Left renal cortex interstitium (tissue), 4 donors: Measurements from ENCODE around the gene ASCC2. TPM values are rescaled to one million over a fixed set of nuclear protein-coding genes. Genes with fewer than 3 reads are reported as not detected.
"Not testable (repeated sequence)": the region's sequence is repeated elsewhere in the genome, so short reads cannot be mapped to it uniquely, and the experiment has no call there.

Experiments used
- DNase-seq, 4 donors: peaks; one replicate each; pipeline ENCODE4 v3.0.0-alpha.2; 2013; ENCODE audit warnings: low read depth in 4 of 4, low spot score in 2 of 4, missing footprints in 1 of 4
- polyA plus RNA-seq, 4 donors: library from polyadenylated mRNA; unstranded; fragments of 120-200 nt; gene quantifications; one replicate each; pipeline ENCODE4 v1.2.1, GENCODE V29; 2013; ENCODE audit not compliant: insufficient read length in 4 of 4

Gene ASCC2
- polyA plus RNA-seq, 4 donors: 37.9 to 59.8 (median 51.0) TPM

- no peak for DNase-seq
Observed at GRCh38 chr22:29758068-29758622, 79.9 kb downstream of the ASCC2 start.

DNA sequence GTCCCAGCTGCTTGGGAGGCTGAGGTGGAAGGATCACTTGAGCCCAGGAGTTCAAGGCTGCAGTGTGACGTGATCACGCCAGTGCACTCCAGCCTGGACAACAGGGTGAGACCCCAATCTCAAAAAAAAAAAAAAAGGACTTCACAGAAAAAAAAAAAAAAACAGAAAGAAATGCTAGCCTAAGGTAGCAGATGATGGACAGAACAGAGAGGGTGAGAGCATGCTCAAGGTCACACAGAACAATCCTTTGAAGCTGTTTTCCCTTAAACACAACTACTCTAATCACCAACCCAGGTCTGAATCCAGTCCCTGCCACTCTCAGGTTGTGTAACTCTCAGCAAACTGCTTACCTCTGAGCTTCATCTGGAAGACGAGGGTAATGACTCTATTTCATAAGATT lies 81.0 kb downstream of the ASCC2 start:
- no peak for DNase-seq

GRCh38 chr22:29756341-29756740 lies 81.7 kb downstream of the ASCC2 start:
- no peak for DNase-seq

DNA sequence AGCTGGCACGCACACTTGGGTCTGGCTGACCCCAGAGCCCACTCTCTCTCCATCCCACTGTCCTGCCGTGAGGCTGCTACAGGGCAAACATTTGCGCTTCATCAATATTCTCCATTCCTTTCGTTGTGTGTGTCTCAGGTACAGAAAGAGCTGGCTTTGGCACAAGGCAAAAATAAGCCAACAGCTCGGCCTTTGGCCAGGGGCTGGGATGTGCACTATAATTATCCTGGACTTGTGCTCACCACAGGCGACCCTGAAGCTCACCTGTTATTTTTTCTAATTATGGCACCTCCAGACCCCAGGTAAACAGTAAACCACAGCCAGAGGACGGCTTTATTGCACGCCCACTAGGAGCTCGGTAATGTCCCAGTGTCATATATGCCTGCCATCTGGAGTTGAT lies 82.2 kb downstream of the ASCC2 start:
- no peak for DNase-seq

DNA sequence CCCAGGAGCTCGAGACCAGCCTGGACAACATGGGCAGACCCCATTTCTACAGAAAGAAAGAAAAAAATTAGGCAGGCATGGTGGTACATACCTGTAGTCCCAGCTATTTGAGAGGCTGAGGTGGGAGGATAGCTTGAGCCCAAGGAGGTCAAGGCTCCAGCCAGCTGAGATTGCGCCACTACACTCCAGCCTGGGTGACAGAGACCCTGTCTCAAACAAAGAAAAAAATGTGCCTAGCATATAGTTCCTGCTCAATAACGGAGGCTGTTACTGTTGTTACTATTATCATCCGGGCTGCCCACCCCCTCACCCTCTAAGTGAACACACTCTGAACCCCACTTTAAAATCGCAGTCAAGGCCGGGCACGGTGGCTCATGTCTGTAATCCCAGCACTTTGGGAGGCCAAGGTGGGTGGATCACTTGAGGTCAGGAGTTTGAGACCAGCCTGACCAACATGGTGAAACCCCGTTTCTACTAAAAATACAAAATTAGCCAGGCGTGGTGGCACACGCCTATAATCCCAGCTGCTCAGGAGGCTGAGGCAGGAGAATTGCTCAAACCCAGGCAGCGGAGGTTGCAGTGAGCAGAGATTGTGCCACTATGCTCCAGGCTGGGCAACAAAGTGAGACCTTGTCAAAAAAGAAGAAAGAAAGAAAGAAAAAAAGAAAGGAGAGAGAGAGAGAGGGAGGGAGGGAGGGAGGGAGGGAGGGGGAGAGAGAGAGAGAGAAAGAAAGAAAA lies 83.2 kb downstream of the ASCC2 start:
- not testable (repeated sequence) for DNase-seq

DNA sequence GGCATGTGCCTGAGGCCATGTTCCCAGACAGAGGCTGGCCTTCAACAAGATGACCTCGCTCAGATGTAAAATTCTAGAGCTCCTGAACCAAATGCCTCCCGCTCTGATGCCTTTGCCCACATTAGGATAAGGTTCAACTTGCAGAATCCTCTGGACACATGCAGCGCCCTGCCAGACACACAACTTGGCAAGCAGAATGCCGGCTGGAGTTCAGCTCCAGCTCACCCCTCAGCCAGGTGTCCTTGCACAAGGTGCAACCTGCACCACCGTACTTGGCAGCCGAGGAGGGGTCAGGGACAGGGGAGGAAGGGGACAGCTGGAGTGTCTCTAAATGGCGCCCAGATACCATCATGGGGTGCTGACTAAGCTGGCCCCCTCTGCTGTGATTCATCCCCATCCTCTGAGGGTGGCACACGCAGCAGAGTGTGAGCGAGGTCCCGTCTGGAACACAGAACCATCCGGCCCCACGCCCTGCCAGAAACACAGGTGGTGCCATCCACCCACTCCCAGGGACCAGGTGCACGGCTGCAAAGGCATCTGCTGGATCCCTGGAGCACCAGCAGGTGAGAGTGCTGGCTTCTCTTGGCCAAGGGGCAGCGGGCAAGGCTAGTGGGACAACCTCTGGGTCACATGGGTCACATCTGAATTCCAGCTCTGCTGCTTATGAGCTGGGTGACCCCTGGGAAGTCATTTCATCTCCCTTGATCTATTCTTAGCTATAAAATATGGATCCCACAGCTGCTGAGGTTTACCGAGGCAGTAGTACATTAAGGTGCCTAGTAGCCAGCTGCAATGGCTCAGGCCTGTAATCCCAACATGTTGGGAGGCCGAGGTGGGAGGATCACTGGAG lies 84.0 kb downstream of the ASCC2 start:
- no peak for DNase-seq

DNA sequence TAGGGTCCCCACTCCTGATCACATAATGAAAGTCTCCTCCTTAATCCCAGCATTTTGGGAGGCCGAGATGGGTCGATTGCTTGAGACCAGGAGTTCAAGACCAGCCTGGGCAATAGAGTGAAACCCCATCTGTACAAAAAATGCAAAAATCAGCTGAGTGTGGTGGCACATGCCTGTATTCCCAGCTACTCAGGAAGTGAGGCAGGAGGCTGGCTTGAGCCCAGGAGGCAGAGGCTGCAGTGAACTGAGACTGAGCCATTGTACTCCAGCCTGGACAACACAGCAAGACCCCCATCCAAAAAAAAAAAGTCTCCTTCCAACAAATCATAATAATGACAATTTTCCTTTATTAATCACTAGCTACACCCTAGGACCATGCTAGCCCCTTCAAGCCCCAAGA lies 86.4 kb downstream of the ASCC2 start:
- no peak for DNase-seq

- DNase-seq: no peak
Observed at GRCh38 chr22:29750559-29751538, 87.2 kb downstream of the ASCC2 start.

DNA sequence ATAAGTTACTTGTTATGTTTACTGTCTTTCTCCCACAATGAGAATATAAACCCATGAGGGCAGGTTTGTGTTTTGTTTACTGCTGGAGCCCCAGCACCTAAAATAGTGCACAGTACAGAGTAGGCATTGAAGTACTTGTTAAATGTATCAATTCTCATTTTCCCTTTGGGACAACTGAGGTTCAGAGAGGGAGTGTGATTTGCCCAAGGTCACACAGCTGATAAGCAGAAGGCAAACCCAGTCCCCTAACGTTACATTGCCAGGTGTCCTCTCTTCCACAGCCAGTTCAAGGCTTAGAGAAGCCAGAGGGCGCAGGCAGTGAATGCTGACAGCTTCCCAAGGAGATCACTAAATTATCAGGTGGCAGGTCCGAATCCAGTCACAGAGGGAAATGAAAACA lies 88.0 kb downstream of the ASCC2 start:
- DNase-seq: no peak

GRCh38 chr22:29748248-29748893 lies 89.7 kb downstream of the ASCC2 start:
- no peak for DNase-seq

DNA sequence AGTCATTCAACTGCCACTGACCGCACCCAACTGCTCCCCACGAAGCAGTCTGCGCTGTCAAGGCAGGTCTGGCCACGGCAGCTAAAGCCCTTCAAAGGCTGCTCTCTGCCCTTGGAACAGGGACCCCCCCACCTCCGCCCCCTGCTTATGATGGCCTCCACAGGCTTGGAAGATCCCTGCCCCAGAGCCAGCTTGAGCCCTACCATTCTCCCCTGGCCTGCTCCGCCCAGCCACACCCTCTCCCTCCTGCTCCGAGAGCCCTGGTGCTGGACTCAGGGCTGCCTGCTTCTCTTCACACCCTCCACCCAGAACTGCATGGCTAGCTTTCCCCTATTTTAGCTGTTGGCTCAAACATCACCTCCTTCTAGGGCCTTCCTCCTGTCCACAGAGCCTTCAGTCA lies 90.2 kb downstream of the ASCC2 start:
- DNase-seq: no peak

DNA sequence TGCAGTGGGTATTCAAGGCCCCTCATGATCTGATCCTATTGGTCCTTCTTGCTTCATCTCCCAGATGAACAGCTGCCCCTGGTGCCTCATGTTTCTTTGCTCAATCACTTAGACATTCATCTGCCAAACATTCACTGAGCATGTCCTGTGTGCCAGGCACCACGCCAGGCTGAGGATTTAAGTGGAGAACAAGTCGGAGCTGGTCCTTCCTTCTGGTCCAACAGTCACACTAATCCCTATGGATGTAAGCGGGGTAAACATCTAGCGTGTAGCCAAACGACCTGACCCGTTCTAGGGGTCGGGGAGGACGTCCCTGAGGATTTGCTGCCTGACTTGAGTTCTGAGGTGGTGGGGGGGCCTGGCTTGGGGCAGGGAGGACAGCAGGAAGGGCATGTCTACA lies 93.2 kb downstream of the ASCC2 start:
- DNase-seq: no peak

- DNase-seq: no peak
Observed at GRCh38 chr22:29742326-29742725, 95.7 kb downstream of the ASCC2 start.

DNA sequence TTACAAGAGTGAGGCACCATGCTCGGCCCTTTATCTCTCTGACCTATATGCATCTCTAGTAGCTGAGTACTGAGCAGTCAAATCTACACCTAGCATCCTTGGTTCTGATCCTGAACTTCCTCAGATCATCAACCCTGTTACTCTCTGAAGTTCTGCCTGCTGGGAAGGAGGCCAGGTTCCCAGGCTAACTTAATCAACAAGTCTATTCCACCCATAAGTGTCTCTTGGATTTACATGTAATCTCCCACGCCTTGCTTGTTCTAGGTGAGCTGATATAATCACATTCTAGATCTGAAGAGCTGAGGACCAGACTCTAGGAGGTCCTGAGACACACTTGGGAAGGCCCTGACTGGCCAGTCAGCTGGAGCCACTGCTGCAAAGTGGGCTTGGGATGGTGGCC lies 96.1 kb downstream of the ASCC2 start:
- no peak for DNase-seq

- no peak for DNase-seq
Observed at GRCh38 chr22:29740216-29740615, 97.9 kb downstream of the ASCC2 start.

DNA sequence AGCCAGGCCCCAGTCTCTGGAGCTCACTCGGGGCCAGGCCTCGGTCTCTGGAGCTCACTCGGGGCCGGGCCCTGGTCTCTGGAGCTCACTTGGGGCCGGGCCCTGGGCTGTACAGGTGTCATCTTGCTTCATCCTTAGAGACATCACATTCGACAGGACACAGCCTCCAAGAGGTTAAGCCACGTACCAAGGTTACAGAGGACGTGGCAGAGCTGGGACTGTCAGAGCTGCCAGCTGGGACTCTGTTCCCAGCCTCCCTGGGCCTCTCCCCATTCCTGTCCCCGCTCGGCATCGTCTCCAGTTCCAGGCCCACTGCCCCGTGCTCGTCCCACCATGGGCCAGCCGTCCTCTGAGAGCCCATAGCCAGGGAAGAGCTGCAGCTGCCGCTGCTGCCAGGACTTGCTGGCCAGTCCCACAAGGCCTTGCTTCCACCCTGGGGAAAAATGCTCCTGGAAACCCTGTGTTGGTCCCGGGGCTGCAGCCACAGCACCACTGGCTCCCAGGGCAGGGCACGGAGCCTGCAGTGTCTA lies 98.7 kb downstream of the ASCC2 start:
- no peak for DNase-seq
